A549 (cell line): ENCODE data around the gene NECTIN4. TPM values are rescaled to one million over a fixed set of nuclear protein-coding genes. Genes with fewer than 3 reads are reported as not detected.

Experiments
- ATAC-seq, 2 experiments: fragments of 200-7000 bp in 1 of 2; fragments of >200 bp in 1 of 2; cut with Nextera tagmentation in 1 of 2; cut with Tn5 transposase in 1 of 2; 3 replicates each; pipeline versions ENCODE4 v1.8.0 to v1.9.1; 2018 to 2020; ENCODE audit warnings: mild to moderate bottlenecking in 1 of 2, moderate library complexity in 1 of 2
- CTCF ChIA-PET: fragments of 300-600 bp; sonication (Branson Sonifier 250); formaldehyde crosslinking; extraction: SDS; loops from one replicate; lab custom pipeline; 2021; ENCODE audit warnings: antibody characterized with exemption, inconsistent platforms; lab: Yijun Ruan, JAX
- POLR2A ChIA-PET: fragments of 350-600 bp; formaldehyde crosslinking; extraction: SDS; loops from one replicate; lab custom pipeline; 2021; ENCODE audit warnings: antibody characterized with exemption, inconsistent platforms; lab: Yijun Ruan, JAX
- DNase-seq, 2 experiments: peaks; one replicate each; pipeline versions ENCODE4 v3.0.0 to v3.0.0-alpha.2; 2011 to 2016; ENCODE audit warnings: low read depth in 1 of 2, low spot score in 1 of 2
- FAIRE-seq: peaks from 2 replicates; lab custom pipeline; 2011; peaks lifted over from hg19 to GRCh38; lab: Jason Lieb, UNC
- H3K27ac ChIP-seq, 2 experiments: fragments of >200 bp; sonication (Bioruptor Twin); formaldehyde crosslinking; 3 replicates each; pipeline ENCODE4 v1.5.1; 2016 to 2017
- H3K4me1 ChIP-seq: fragments of >200 bp; sonication (Bioruptor Twin); formaldehyde crosslinking; 3 replicates; pipeline ENCODE4 v1.6.1; 2016
- H3K4me2 ChIP-seq: fragments of >200 bp; sonication (Bioruptor Twin); formaldehyde crosslinking; 3 replicates; pipeline ENCODE4 v1.6.1; 2016
- H3K4me3 ChIP-seq: fragments of >200 bp; sonication (Bioruptor Twin); formaldehyde crosslinking; 3 replicates; pipeline ENCODE4 v1.5.1; 2016
- H3K9me3 ChIP-seq: fragments of >200 bp; sonication (Bioruptor Twin); formaldehyde crosslinking; 3 replicates; pipeline ENCODE4 v1.6.1; 2016
- CBX8 ChIP-seq: fragments of 200-600 bp; sonication (generic); IDR thresholded peaks from 2 replicates; pipeline ENCODE4 v1.6.1; 2016
- CHD2 ChIP-seq: fragments of 150-350 bp; IDR thresholded peaks from 2 replicates; pipeline ENCODE4 v1.6.1; 2014; ENCODE audit warnings: low read length; ENCODE audit not compliant: partially characterized antibody
- CHD4 ChIP-seq: fragments of 200-600 bp; sonication (generic); IDR thresholded peaks from 2 replicates; pipeline ENCODE4 v1.6.1; 2016; ENCODE audit warnings: antibody characterized with exemption, mild to moderate bottlenecking, borderline replicate concordance
- EHMT2 ChIP-seq: fragments of 200-600 bp; sonication (generic); IDR thresholded peaks from 2 replicates; pipeline ENCODE4 v1.6.1; 2016; ENCODE audit warnings: antibody characterized with exemption, low read depth, mild to moderate bottlenecking, moderate library complexity
- FOSL2 ChIP-seq, 2 experiments: fragments of 450-650 bp in 1 of 2; fragments of >200 bp in 1 of 2; sonication (Bioruptor Twin) in 1 of 2; formaldehyde crosslinking; IDR thresholded peaks; 2 replicates each; pipeline versions ENCODE4 v1.5.0 to v1.6.1; 2016 to 2020; ENCODE audit warnings: mild to moderate bottlenecking in 1 of 2, moderate library complexity in 1 of 2
- HDAC2 ChIP-seq: fragments of 200-600 bp; sonication (generic); IDR thresholded peaks from 2 replicates; pipeline ENCODE4 v1.6.1; 2016
- HEYL ChIP-seq: fragments of 250-450 bp; sonication (Bioruptor Pico); IDR thresholded peaks from 2 replicates; pipeline ENCODE4 v1.8.0; 2021; ENCODE audit warnings: mild to moderate bottlenecking, moderate library complexity
- HOXA7 ChIP-seq: fragments of 250-450 bp; sonication (Bioruptor Pico); IDR thresholded peaks from 2 replicates; pipeline ENCODE4 v1.5.0; 2020; ENCODE audit warnings: mild to moderate bottlenecking, moderate library complexity
- HOXB13 ChIP-seq: fragments of 250-450 bp; sonication (Bioruptor Pico); IDR thresholded peaks from 2 replicates; pipeline ENCODE4 v1.5.0; 2020; ENCODE audit warnings: low read depth, mild to moderate bottlenecking, moderate library complexity
- KDM5A ChIP-seq: fragments of 200-600 bp; sonication (generic); IDR thresholded peaks from 2 replicates; pipeline ENCODE4 v1.6.1; 2016; ENCODE audit warnings: antibody characterized with exemption, mild to moderate bottlenecking
- MAFK ChIP-seq: fragments of 450-650 bp; IDR thresholded peaks from 2 replicates; pipeline ENCODE4 v1.6.1; 2014; ENCODE audit not compliant: partially characterized antibody
- MYC ChIP-seq: IDR thresholded peaks from 2 replicates; pipeline ENCODE4 v1.6.1; 2012; ENCODE audit warnings: mild to moderate bottlenecking, inconsistent platforms, low read length, improper control_type of control experiment, borderline replicate concordance
- NFE2L2 ChIP-seq: fragments of 150-350 bp; conservative IDR thresholded peaks from 2 replicates; pipeline ENCODE4 v1.6.1; 2014; ENCODE audit warnings: low read length
- POLR2AphosphoS2 ChIP-seq: conservative IDR thresholded peaks from 2 replicates; pipeline ENCODE4 v1.6.1; 2012; ENCODE audit warnings: low read length, improper control_type of control experiment, inconsistent platforms
- RAD21 ChIP-seq, 2 experiments: fragments of >200 bp in 1 of 2; sonication (Bioruptor Twin) in 1 of 2; formaldehyde crosslinking in 1 of 2; IDR thresholded peaks in 1 of 2; conservative IDR thresholded peaks in 1 of 2; 2 replicates in 1 of 2; 3 replicates in 1 of 2; pipeline ENCODE4 v1.6.1; 2012 to 2018; ENCODE audit warnings: inconsistent platforms in 1 of 2
- RARB ChIP-seq: fragments of 250-450 bp; sonication (Bioruptor Pico); IDR thresholded peaks from 2 replicates; pipeline ENCODE4 v1.8.0; 2021; ENCODE audit warnings: mild to moderate bottlenecking, moderate library complexity
- RCOR1 ChIP-seq: fragments of 150-350 bp; IDR thresholded peaks from 2 replicates; pipeline ENCODE4 v1.6.1; 2014; ENCODE audit warnings: antibody characterized with exemption, low read length, low read depth
- RNF2 ChIP-seq: fragments of 200-600 bp; sonication (generic); IDR thresholded peaks from 2 replicates; pipeline ENCODE4 v1.6.1; 2016; ENCODE audit warnings: low read depth, mild to moderate bottlenecking, antibody characterized with exemption, moderate library complexity, borderline replicate concordance
- SREBF2 ChIP-seq: fragments of 450-650 bp; IDR thresholded peaks from 2 replicates; pipeline ENCODE4 v1.6.1; 2014; ENCODE audit warnings: mild to moderate bottlenecking, moderate library complexity
- TFCP2L1 ChIP-seq: fragments of 250-450 bp; sonication (Bioruptor Pico); IDR thresholded peaks from 2 replicates; pipeline ENCODE4 v1.5.0; 2021; ENCODE audit warnings: mild to moderate bottlenecking
- WGBS: methylation state at CpG from one replicate; pipeline ENCODE4 v1.1.6; 2017; ENCODE audit errors: missing lambda C conversion rate; 5-methylcytosine and 5-hydroxymethylcytosine counted together
- polyA plus RNA-seq, 4 experiments: library from polyadenylated mRNA; depleted of rRNA in 3 of 4; stranded (reverse); fragments of >200 nt; fragmentation: RNase III in 1 of 4; extraction: RNeasy Plus Mini Kit Qiagen cat#74134 plus additional on column Dnase treatment in 1 of 4; gene quantifications; 2 replicates in 3 of 4; 3 replicates in 1 of 4; pipeline ENCODE4 v1.2.3, GENCODE V29; 2011 to 2017
- TF ChIP-seq, protein P1 (sequence below): fragments of >200 bp; sonication (Bioruptor Twin); formaldehyde crosslinking; IDR thresholded peaks from 3 replicates; pipeline ENCODE4 v1.6.1; 2016
- TF ChIP-seq, protein P2 (sequence below): IDR thresholded peaks from 2 replicates; pipeline ENCODE4 v1.6.1; 2012

Gene NECTIN4
- polyA plus RNA-seq, 2 of the 4 experiments (the other 2 are of a cell fraction) = 1.5 to 4.3 TPM

DNA sequence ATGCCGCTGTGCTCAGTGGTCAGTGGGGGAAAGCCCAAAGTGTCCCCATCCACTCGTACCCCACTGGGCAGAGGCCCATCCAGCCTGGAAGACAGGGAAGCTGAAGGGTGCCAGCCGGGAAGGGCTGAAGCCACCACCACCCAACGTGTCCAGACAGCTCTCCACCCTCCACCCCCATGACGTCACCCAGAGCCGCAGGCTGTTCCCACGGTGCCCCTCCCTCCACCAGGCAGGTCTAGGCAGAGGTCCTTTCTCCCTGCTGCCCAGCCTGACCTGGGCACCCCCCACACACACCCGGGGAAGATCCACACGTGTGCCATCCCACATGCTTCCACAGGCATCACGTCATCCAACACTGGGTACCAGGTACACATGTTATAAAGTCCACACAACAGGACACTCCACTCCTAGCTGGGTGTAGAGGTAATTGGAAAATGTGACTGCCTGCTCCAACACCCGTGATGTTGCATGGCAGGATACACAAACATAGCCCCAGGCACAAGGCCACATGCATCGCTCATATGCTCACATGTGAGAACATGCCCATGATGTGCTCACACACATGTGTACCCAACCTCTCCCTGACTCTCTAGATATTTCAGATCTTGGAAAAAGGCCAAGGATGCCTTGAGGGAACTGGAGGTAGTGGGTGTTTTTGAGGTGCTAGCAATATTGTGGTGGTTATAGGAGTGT, 14.5 kb downstream of the NECTIN4 start:
- ChIA-PET CTCF (interaction anchor here (0.9 to 13.9 kb wide), 4 partner anchors 8 to 22 kb away, joined by 3 to 319 read pairs (median 40); partner anchors contain the start of genes KLHDC9 and NECTIN4), POLR2A (no interaction called here)
- Histone ChIP-seq H3K9me3 (no peaks in the 10 kb centered on the region), H3K4me1 (peaks cover 27% of the 10 kb centered on the region), H3K4me2 (peak overlapping the region; percentile 16; the same call in 2 of the 3 replicates), H3K4me3 (no peak overlapping the region), H3K27ac (peak overlapping the region; percentile 51 to 71)
- ATAC-seq = peak in 1 of 2 experiments; percentile 18; a peak in 2 of 6 replicates
- DNase-seq = peak in 1 of 2 experiments; percentile 54
- TF ChIP-seq HOXB13 (CRISPR knock-in tag) (no peak), RCOR1 (no peak), CHD2 (no peak), RAD21 (conservative IDR thresholded peaks at IDR 0.05 in 1 of 2, IDR thresholded peaks at IDR 0.05 in 1 of 2) (no peak), CHD4 (no peak), HDAC2 (no peak)
- TF ChIP-seq, protein P1, sequence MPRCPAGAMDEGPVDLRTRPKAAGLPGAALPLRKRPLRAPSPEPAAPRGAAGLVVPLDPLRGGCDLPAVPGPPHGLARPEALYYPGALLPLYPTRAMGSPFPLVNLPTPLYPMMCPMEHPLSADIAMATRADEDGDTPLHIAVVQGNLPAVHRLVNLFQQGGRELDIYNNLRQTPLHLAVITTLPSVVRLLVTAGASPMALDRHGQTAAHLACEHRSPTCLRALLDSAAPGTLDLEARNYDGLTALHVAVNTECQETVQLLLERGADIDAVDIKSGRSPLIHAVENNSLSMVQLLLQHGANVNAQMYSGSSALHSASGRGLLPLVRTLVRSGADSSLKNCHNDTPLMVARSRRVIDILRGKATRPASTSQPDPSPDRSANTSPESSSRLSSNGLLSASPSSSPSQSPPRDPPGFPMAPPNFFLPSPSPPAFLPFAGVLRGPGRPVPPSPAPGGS = no peak
- 65% methylated on average over 9 of the region's 12 CpGs for WGBS
- FAIRE-seq = no peak

GRCh38 chr1:161073474-161074121, 15.8 kb downstream of the NECTIN4 start:
- Histone ChIP-seq H3K9me3 (no peaks in the 10 kb centered on the region), H3K4me2 (peak overlapping the region; percentile 26), H3K4me1 (peaks cover 27% of the 10 kb centered on the region)
- FAIRE-seq = no peak
- ChIA-PET CTCF (interaction anchor here (0.8 to 13.9 kb wide), 8 partner anchors 9 to 75 kb away, joined by 3 to 319 read pairs (median 6); partner anchors contain the start of genes KLHDC9 and NECTIN4), POLR2A (interaction anchor here (0.5 kb wide), 1 partner anchor 82 kb away, joined by 3 read pairs; no protein-coding TSS in a partner anchor)
- TF ChIP-seq RNF2 (no peak), FOSL2 (IDR thresholded peaks at IDR 0.05) (no peak), FOSL2 (CRISPR knock-in tag; IDR thresholded peaks at IDR 0.05) (no peak), HOXA7 (CRISPR knock-in tag) (no peak), NFE2L2 (no peak), MAFK (no peak), MYC (no peak), KDM5A (no peak), SREBF2 (no peak), CBX8 (no peak), EHMT2 (no peak), POLR2AphosphoS2 (no peak), RARB (CRISPR knock-in tag) (no peak), HEYL (CRISPR knock-in tag) (no peak), TFCP2L1 (CRISPR knock-in tag) (no peak)
- TF ChIP-seq, protein P2, sequence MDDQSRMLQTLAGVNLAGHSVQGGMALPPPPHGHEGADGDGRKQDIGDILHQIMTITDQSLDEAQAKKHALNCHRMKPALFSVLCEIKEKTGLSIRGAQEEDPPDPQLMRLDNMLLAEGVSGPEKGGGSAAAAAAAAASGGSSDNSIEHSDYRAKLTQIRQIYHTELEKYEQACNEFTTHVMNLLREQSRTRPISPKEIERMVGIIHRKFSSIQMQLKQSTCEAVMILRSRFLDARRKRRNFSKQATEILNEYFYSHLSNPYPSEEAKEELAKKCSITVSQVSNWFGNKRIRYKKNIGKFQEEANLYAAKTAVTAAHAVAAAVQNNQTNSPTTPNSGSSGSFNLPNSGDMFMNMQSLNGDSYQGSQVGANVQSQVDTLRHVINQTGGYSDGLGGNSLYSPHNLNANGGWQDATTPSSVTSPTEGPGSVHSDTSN = no peak
- TF ChIP-seq, all 56 proteins: peak for 0
- DNase-seq (no peak), ATAC-seq (peak; percentile 49 to 61; a peak in 5 of 6 replicates)
- no peak overlapping the region for H3K4me3 ChIP-seq
- peak overlapping the region; percentile 51 to 71; a peak in 4 of 6 replicates for H3K27ac ChIP-seq
- 73% methylated on average over 6 of the region's 7 CpGs for WGBS
